ENCODE results near the gene CLEC10A. TPM values are rescaled to one million over a fixed set of nuclear protein-coding genes. Genes with fewer than 3 reads are reported as not detected.
"Not testable (repeated sequence)": the region's sequence is repeated elsewhere in the genome, so short reads cannot be mapped to it uniquely, and the experiment has no call there.

Gene CLEC10A
- total RNA-seq, 1 donor from 2014 or later, result 1.6 TPM

GRCh38 chr17:7095625-7096024 lies 15.6 kb upstream of the CLEC10A start:
- no peak overlapping the region for H3K9ac ChIP-seq (ENCODE audit: low read depth in 1 of 3, low read length in 3 of 3)
- no peaks in the 10 kb centered on the region for H3K9me3 ChIP-seq (ENCODE audit: control insufficient read depth in 3 of 3, low read length in 3 of 3)
- H3K4me3 ChIP-seq (ENCODE audit: low read length in 3 of 3), result no peak overlapping the region
- no peak overlapping the region for H3K27ac ChIP-seq (ENCODE audit: low read depth, low read length)
- peaks cover 0 to 10% (median 3%) of the 10 kb centered on the region in 3 donors for H3K27me3 ChIP-seq (ENCODE audit: control insufficient read depth in 3 of 3, insufficient read depth in 3 of 3, low read length in 3 of 3)
- H3K36me3 ChIP-seq (ENCODE audit: control insufficient read depth in 3 of 3, insufficient read depth in 3 of 3, low read length in 3 of 3), result no peaks in the 10 kb centered on the region
- no peaks in the 10 kb centered on the region for H3K4me1 ChIP-seq (ENCODE audit: control insufficient read depth in 3 of 3, insufficient read depth in 3 of 3, low read length in 3 of 3)

GRCh38 chr17:7094652-7095019 lies 14.6 kb upstream of the CLEC10A start:
- Histone ChIP-seq H3K4me3 (ENCODE audit: low read length in 3 of 3) (no peak overlapping the region), H3K4me1 (ENCODE audit: control insufficient read depth in 3 of 3, insufficient read depth in 3 of 3, low read length in 3 of 3) (no peaks in the 10 kb centered on the region), H3K9me3 (ENCODE audit: control insufficient read depth in 3 of 3, low read length in 3 of 3) (no peaks in the 10 kb centered on the region), H3K27me3 (ENCODE audit: control insufficient read depth in 3 of 3, insufficient read depth in 3 of 3, low read length in 3 of 3) (peaks cover 0 to 10% (median 3%) of the 10 kb centered on the region in 3 donors), H3K27ac (ENCODE audit: low read depth, low read length) (peak overlapping the region; percentile 58), H3K36me3 (ENCODE audit: control insufficient read depth in 3 of 3, insufficient read depth in 3 of 3, low read length in 3 of 3) (no peaks in the 10 kb centered on the region), H3K9ac (ENCODE audit: low read depth in 1 of 3, low read length in 3 of 3) (no peak overlapping the region)

- not testable (repeated sequence) for H3K4me1 ChIP-seq (ENCODE audit: control insufficient read depth in 3 of 3, insufficient read depth in 3 of 3, low read length in 3 of 3); H3K9me3 ChIP-seq (ENCODE audit: control insufficient read depth in 3 of 3, low read length in 3 of 3); H3K36me3 ChIP-seq (ENCODE audit: control insufficient read depth in 3 of 3, insufficient read depth in 3 of 3, low read length in 3 of 3); H3K9ac ChIP-seq (ENCODE audit: low read depth in 1 of 3, low read length in 3 of 3); H3K27ac ChIP-seq (ENCODE audit: low read depth, low read length); H3K4me3 ChIP-seq (ENCODE audit: low read length in 3 of 3)
- H3K27me3 ChIP-seq (ENCODE audit: control insufficient read depth in 3 of 3, insufficient read depth in 3 of 3, low read length in 3 of 3), result peaks cover 3 to 10% (median 4%) of the 10 kb centered on the region in 3 donors
These were observed 11.4 kb upstream of the CLEC10A start for GRCh38 chr17:7091311-7092005.

GRCh38 chr17:7089570-7089969 lies 9.5 kb upstream of the CLEC10A start:
- H3K4me1 ChIP-seq (ENCODE audit: control insufficient read depth in 3 of 3, insufficient read depth in 3 of 3, low read length in 3 of 3); H3K27me3 ChIP-seq (ENCODE audit: control insufficient read depth in 3 of 3, insufficient read depth in 3 of 3, low read length in 3 of 3); H3K4me3 ChIP-seq (ENCODE audit: low read length in 3 of 3); H3K9me3 ChIP-seq (ENCODE audit: control insufficient read depth in 3 of 3, low read length in 3 of 3); H3K36me3 ChIP-seq (ENCODE audit: control insufficient read depth in 3 of 3, insufficient read depth in 3 of 3, low read length in 3 of 3); H3K9ac ChIP-seq (ENCODE audit: low read depth in 1 of 3, low read length in 3 of 3); H3K27ac ChIP-seq (ENCODE audit: low read depth, low read length): not testable (repeated sequence)

GRCh38 chr17:7088442-7088841 lies 8.4 kb upstream of the CLEC10A start:
- not testable (repeated sequence) for H3K4me3 ChIP-seq (ENCODE audit: low read length in 3 of 3); H3K9ac ChIP-seq (ENCODE audit: low read depth in 1 of 3, low read length in 3 of 3); H3K27ac ChIP-seq (ENCODE audit: low read depth, low read length); H3K9me3 ChIP-seq (ENCODE audit: control insufficient read depth in 3 of 3, low read length in 3 of 3); H3K27me3 ChIP-seq (ENCODE audit: control insufficient read depth in 3 of 3, insufficient read depth in 3 of 3, low read length in 3 of 3); H3K36me3 ChIP-seq (ENCODE audit: control insufficient read depth in 3 of 3, insufficient read depth in 3 of 3, low read length in 3 of 3); H3K4me1 ChIP-seq (ENCODE audit: control insufficient read depth in 3 of 3, insufficient read depth in 3 of 3, low read length in 3 of 3)

GRCh38 chr17:7084088-7084487 lies 4.0 kb upstream of the CLEC10A start:
- H3K4me3 ChIP-seq (ENCODE audit: low read length in 3 of 3), result no peak overlapping the region
- H3K9me3 ChIP-seq (ENCODE audit: control insufficient read depth in 3 of 3, low read length in 3 of 3), result no peaks in the 10 kb centered on the region
- no peak overlapping the region for H3K9ac ChIP-seq (ENCODE audit: low read depth in 1 of 3, low read length in 3 of 3)
- peak overlapping the region; percentile 16 for H3K27ac ChIP-seq (ENCODE audit: low read depth, low read length)
- H3K27me3 ChIP-seq (ENCODE audit: control insufficient read depth in 3 of 3, insufficient read depth in 3 of 3, low read length in 3 of 3), result peaks cover 0 to 7% (median 3%) of the 10 kb centered on the region in 3 donors
- H3K36me3 ChIP-seq (ENCODE audit: control insufficient read depth in 3 of 3, insufficient read depth in 3 of 3, low read length in 3 of 3), result no peaks in the 10 kb centered on the region
- peaks cover 0 to 10% (median 10%) of the 10 kb centered on the region in 3 donors for H3K4me1 ChIP-seq (ENCODE audit: control insufficient read depth in 3 of 3, insufficient read depth in 3 of 3, low read length in 3 of 3)

- H3K4me1 ChIP-seq (ENCODE audit: control insufficient read depth in 3 of 3, insufficient read depth in 3 of 3, low read length in 3 of 3), result peaks cover 0 to 10% (median 10%) of the 10 kb centered on the region in 3 donors
- H3K4me3 ChIP-seq (ENCODE audit: low read length in 3 of 3), result no peak overlapping the region
- no peak overlapping the region for H3K27ac ChIP-seq (ENCODE audit: low read depth, low read length)
- no peaks in the 10 kb centered on the region for H3K36me3 ChIP-seq (ENCODE audit: control insufficient read depth in 3 of 3, insufficient read depth in 3 of 3, low read length in 3 of 3)
- no peaks in the 10 kb centered on the region for H3K9me3 ChIP-seq (ENCODE audit: control insufficient read depth in 3 of 3, low read length in 3 of 3)
- peaks cover 0 to 7% (median 3%) of the 10 kb centered on the region in 3 donors for H3K27me3 ChIP-seq (ENCODE audit: control insufficient read depth in 3 of 3, insufficient read depth in 3 of 3, low read length in 3 of 3)
- H3K9ac ChIP-seq (ENCODE audit: low read depth in 1 of 3, low read length in 3 of 3), result no peak overlapping the region
These were observed 3.5 kb upstream of the CLEC10A start for GRCh38 chr17:7083592-7083991.

- H3K4me1 ChIP-seq (ENCODE audit: control insufficient read depth in 3 of 3, insufficient read depth in 3 of 3, low read length in 3 of 3), result peaks cover 0 to 10% (median 10%) of the 10 kb centered on the region in 3 donors
- H3K27ac ChIP-seq (ENCODE audit: low read depth, low read length), result no peak overlapping the region
- no peaks in the 10 kb centered on the region for H3K36me3 ChIP-seq (ENCODE audit: control insufficient read depth in 3 of 3, insufficient read depth in 3 of 3, low read length in 3 of 3)
- H3K4me3 ChIP-seq (ENCODE audit: low read length in 3 of 3), result no peak overlapping the region
- H3K9ac ChIP-seq (ENCODE audit: low read depth in 1 of 3, low read length in 3 of 3), result no peak overlapping the region
- H3K9me3 ChIP-seq (ENCODE audit: control insufficient read depth in 3 of 3, low read length in 3 of 3), result no peaks in the 10 kb centered on the region
- H3K27me3 ChIP-seq (ENCODE audit: control insufficient read depth in 3 of 3, insufficient read depth in 3 of 3, low read length in 3 of 3), result peaks cover 0 to 4% (median 3%) of the 10 kb centered on the region in 3 donors
These were observed 1.5 kb upstream of the CLEC10A start for GRCh38 chr17:7081341-7082062.

GRCh38 chr17:7080456-7081041 lies 498 bp upstream of the CLEC10A start:
- H3K27ac ChIP-seq (ENCODE audit: low read depth, low read length), result peak overlapping the region; percentile 69
- no peaks in the 10 kb centered on the region for H3K36me3 ChIP-seq (ENCODE audit: control insufficient read depth in 3 of 3, insufficient read depth in 3 of 3, low read length in 3 of 3)
- H3K9me3 ChIP-seq (ENCODE audit: control insufficient read depth in 3 of 3, low read length in 3 of 3), result no peaks in the 10 kb centered on the region
- peaks cover 0 to 4% (median 3%) of the 10 kb centered on the region in 3 donors for H3K27me3 ChIP-seq (ENCODE audit: control insufficient read depth in 3 of 3, insufficient read depth in 3 of 3, low read length in 3 of 3)
- peak overlapping the region in 2 of 3 donors; percentile 36 to 56 for H3K4me3 ChIP-seq (ENCODE audit: low read length in 3 of 3)
- H3K9ac ChIP-seq (ENCODE audit: low read depth in 1 of 3, low read length in 3 of 3), result no peak overlapping the region
- H3K4me1 ChIP-seq (ENCODE audit: control insufficient read depth in 3 of 3, insufficient read depth in 3 of 3, low read length in 3 of 3), result peaks cover 0 to 10% (median 10%) of the 10 kb centered on the region in 3 donors

- Histone ChIP-seq H3K27me3 (ENCODE audit: control insufficient read depth in 3 of 3, insufficient read depth in 3 of 3, low read length in 3 of 3) (peaks cover 0 to 4% (median 3%) of the 10 kb centered on the region in 3 donors), H3K36me3 (ENCODE audit: control insufficient read depth in 3 of 3, insufficient read depth in 3 of 3, low read length in 3 of 3) (no peaks in the 10 kb centered on the region), H3K9me3 (ENCODE audit: control insufficient read depth in 3 of 3, low read length in 3 of 3) (no peaks in the 10 kb centered on the region), H3K4me1 (ENCODE audit: control insufficient read depth in 3 of 3, insufficient read depth in 3 of 3, low read length in 3 of 3) (peaks cover 0 to 10% (median 10%) of the 10 kb centered on the region in 3 donors), H3K27ac (ENCODE audit: low read depth, low read length) (no peak overlapping the region), H3K4me3 (ENCODE audit: low read length in 3 of 3) (no peak overlapping the region), H3K9ac (ENCODE audit: low read depth in 1 of 3, low read length in 3 of 3) (no peak overlapping the region)
These were observed 1.3 kb downstream of the CLEC10A start for GRCh38 chr17:7078711-7079110.

All from skeletal muscle tissue (tissue), 4 donors.